PFSK-1 (cell line): ENCODE results near the gene CCT2.

Experiments
- POLR2AphosphoS5 ChIP-seq: IDR thresholded peaks from 2 replicates; pipeline ENCODE4 v1.6.1; 2012; ENCODE audit warnings: low read depth, mild to moderate bottlenecking, control low read depth, low read length, moderate library complexity
- SIN3A ChIP-seq: IDR thresholded peaks from 2 replicates; pipeline ENCODE4 v1.6.1; 2012; ENCODE audit warnings: mild to moderate bottlenecking, low read length, moderate library complexity, borderline replicate concordance; ENCODE audit not compliant: insufficient read depth
- TAF1 ChIP-seq: IDR thresholded peaks from 2 replicates; pipeline ENCODE4 v1.6.1; 2012; ENCODE audit warnings: low read length, control low read depth, borderline replicate concordance; ENCODE audit not compliant: insufficient read depth
- TF ChIP-seq, protein P1 (sequence below), 2 experiments: IDR thresholded peaks; 2 replicates each; pipeline versions ENCODE4 v1.6.1 to v1.8.0; 2011 to 2012; ENCODE audit warnings: low read depth in 2 of 2, low read length in 2 of 2, control low read depth in 1 of 2, inconsistent platforms in 1 of 2, mild to moderate bottlenecking in 1 of 2, moderate library complexity in 1 of 2; ENCODE audit not compliant: insufficient read depth in 1 of 2

GRCh38 chr12:69588527-69588926 lies 3.3 kb downstream of the CCT2 start:
- TF ChIP-seq TAF1: no peak
- TF ChIP-seq, protein P1, sequence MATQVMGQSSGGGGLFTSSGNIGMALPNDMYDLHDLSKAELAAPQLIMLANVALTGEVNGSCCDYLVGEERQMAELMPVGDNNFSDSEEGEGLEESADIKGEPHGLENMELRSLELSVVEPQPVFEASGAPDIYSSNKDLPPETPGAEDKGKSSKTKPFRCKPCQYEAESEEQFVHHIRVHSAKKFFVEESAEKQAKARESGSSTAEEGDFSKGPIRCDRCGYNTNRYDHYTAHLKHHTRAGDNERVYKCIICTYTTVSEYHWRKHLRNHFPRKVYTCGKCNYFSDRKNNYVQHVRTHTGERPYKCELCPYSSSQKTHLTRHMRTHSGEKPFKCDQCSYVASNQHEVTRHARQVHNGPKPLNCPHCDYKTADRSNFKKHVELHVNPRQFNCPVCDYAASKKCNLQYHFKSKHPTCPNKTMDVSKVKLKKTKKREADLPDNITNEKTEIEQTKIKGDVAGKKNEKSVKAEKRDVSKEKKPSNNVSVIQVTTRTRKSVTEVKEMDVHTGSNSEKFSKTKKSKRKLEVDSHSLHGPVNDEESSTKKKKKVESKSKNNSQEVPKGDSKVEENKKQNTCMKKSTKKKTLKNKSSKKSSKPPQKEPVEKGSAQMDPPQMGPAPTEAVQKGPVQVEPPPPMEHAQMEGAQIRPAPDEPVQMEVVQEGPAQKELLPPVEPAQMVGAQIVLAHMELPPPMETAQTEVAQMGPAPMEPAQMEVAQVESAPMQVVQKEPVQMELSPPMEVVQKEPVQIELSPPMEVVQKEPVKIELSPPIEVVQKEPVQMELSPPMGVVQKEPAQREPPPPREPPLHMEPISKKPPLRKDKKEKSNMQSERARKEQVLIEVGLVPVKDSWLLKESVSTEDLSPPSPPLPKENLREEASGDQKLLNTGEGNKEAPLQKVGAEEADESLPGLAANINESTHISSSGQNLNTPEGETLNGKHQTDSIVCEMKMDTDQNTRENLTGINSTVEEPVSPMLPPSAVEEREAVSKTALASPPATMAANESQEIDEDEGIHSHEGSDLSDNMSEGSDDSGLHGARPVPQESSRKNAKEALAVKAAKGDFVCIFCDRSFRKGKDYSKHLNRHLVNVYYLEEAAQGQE (IDR thresholded peaks at IDR 0.05; ENCODE audit: insufficient read depth in 1 of 2, low read depth in 2 of 2, low read length in 2 of 2): no peak
- no peak for TF ChIP-seq POLR2AphosphoS5
- TF ChIP-seq SIN3A: no peak
